Cardiac muscle cell (in vitro differentiated cells and primary cell): ENCODE data around the gene CCDC85A. TPM values are rescaled to one million over a fixed set of nuclear protein-coding genes. Genes with fewer than 3 reads are reported as not detected.

Experiments
- DNase-seq, 2 donors: peaks; one replicate each; pipeline versions ENCODE4 v3.0.0 to v3.0.0-alpha.2; 2010 to 2017; ENCODE audit warnings: low read depth in 1 of 2, low spot score in 1 of 2
- H3K27ac ChIP-seq: fragments of 200-600 bp; sonication (generic); 2 replicates; pipeline ENCODE4 v1.5.1; 2016
- H3K27me3 ChIP-seq: fragments of 200-600 bp; sonication (generic); 2 replicates; pipeline ENCODE4 v1.6.0; 2016; ENCODE audit warnings: control low read depth
- H3K36me3 ChIP-seq: fragments of 200-600 bp; sonication (generic); 2 replicates; pipeline ENCODE4 v1.5.1; 2016; ENCODE audit warnings: control low read depth
- H3K4me1 ChIP-seq: fragments of 200-600 bp; sonication (generic); 2 replicates; pipeline ENCODE4 v1.8.1; 2017; ENCODE audit warnings: low read depth, mild to moderate bottlenecking, mixed run types
- H3K4me3 ChIP-seq: fragments of 200-600 bp; sonication (generic); 2 replicates; pipeline ENCODE4 v1.5.1; 2016; ENCODE audit warnings: mild to moderate bottlenecking
- H3K9me3 ChIP-seq: fragments of 200-600 bp; sonication (generic); 2 replicates; pipeline ENCODE4 v1.5.1; 2017; ENCODE audit warnings: low read depth, mild to moderate bottlenecking, control low read depth
- CTCF ChIP-seq: IDR thresholded peaks from 2 replicates; pipeline ENCODE4 v1.5.1; 2012; ENCODE audit warnings: low read depth, mild to moderate bottlenecking, low read length
- polyA plus RNA-seq: library from polyadenylated mRNA; unstranded; fragments of >200 nt; fragmentation: Nextera tagmentation; extraction: Ambion mirVana; gene quantifications from 2 replicates; pipeline ENCODE4 v1.2.1, GENCODE V29; 2016
- total RNA-seq: library from RNA; depleted of rRNA; stranded (reverse); fragments of >200 nt; gene quantifications from 2 replicates; pipeline ENCODE4 v1.2.3, GENCODE V29; 2016

Gene CCDC85A
- total and polyA plus RNA-seq, 2 experiments from 2014 or later = 3.9 to 8.1 TPM

- H3K4me3 ChIP-seq = no peak overlapping the region
- no peak for TF ChIP-seq CTCF
- no peaks in the 10 kb centered on the region for H3K36me3 ChIP-seq
- H3K27ac ChIP-seq = no peak overlapping the region
- H3K9me3 ChIP-seq = no peaks in the 10 kb centered on the region
- no peak for DNase-seq
- no peaks in the 10 kb centered on the region for H3K27me3 ChIP-seq
- no peaks in the 10 kb centered on the region for H3K4me1 ChIP-seq
Observed at GRCh38 chr2:56239030-56239429, 55.2 kb downstream of the CCDC85A start.

GRCh38 chr2:56239437-56239836 lies 55.6 kb downstream of the CCDC85A start:
- TF ChIP-seq CTCF = no peak
- Histone ChIP-seq H3K4me3 (no peak overlapping the region), H3K27me3 (no peaks in the 10 kb centered on the region), H3K4me1 (no peaks in the 10 kb centered on the region), H3K9me3 (no peaks in the 10 kb centered on the region), H3K36me3 (no peaks in the 10 kb centered on the region), H3K27ac (no peak overlapping the region)
- no peak for DNase-seq

- no peak for DNase-seq
Observed at GRCh38 chr2:56240210-56240609, 56.4 kb downstream of the CCDC85A start.

GRCh38 chr2:56244506-56244905 lies 60.7 kb downstream of the CCDC85A start:
- Histone ChIP-seq H3K27ac (no peak overlapping the region), H3K36me3 (no peaks in the 10 kb centered on the region), H3K27me3 (no peaks in the 10 kb centered on the region), H3K4me3 (no peak overlapping the region), H3K9me3 (no peaks in the 10 kb centered on the region), H3K4me1 (peaks cover 31% of the 10 kb centered on the region)
- no peak for DNase-seq
- TF ChIP-seq CTCF = no peak

More at GRCh38 chr2:56240210-56240609, 56.4 kb downstream of the CCDC85A start:
- TF ChIP-seq CTCF = no peak
- no peaks in the 10 kb centered on the region for H3K4me1 ChIP-seq
- no peaks in the 10 kb centered on the region for H3K9me3 ChIP-seq
- H3K4me3 ChIP-seq = no peak overlapping the region
- H3K27ac ChIP-seq = no peak overlapping the region
- H3K36me3 ChIP-seq = no peaks in the 10 kb centered on the region
- no peaks in the 10 kb centered on the region for H3K27me3 ChIP-seq

- TF ChIP-seq CTCF = no peak
- no peak for DNase-seq
- H3K27me3 ChIP-seq = no peaks in the 10 kb centered on the region
- no peak overlapping the region for H3K27ac ChIP-seq
- H3K4me1 ChIP-seq = peaks cover 36% of the 10 kb centered on the region
- H3K36me3 ChIP-seq = no peaks in the 10 kb centered on the region
- no peaks in the 10 kb centered on the region for H3K9me3 ChIP-seq
- no peak overlapping the region for H3K4me3 ChIP-seq
Observed at GRCh38 chr2:56244911-56245530, 61.2 kb downstream of the CCDC85A start.
